ENCODE measurements around the gene RFT1.

Gene RFT1

GRCh38 chr3:53160660-53161449, 30.6 kb upstream of the RFT1 start, which contains the start of gene PRKCD:
Gene PRKCD, plus strand, starts transcription at chr3:53161209. Its CDS starts 17,214 bp downstream, at chr3:53178423.
- Histone ChIP-seq H3K14ac (ENCODE audit: low read length) (peak within 1 kb of the TSS; percentile 46), H3K9ac (ENCODE audit: low read length) (peak within 1 kb of the TSS; percentile 10), H3K4me3 (ENCODE audit: low read depth, low read length) (peak within 1 kb of the TSS; percentile 73), H3K79me1 (ENCODE audit: low read length) (peaks cover 6% of the 10 kb centered on the region), H2AK5ac (ENCODE audit: low read length) (no peak within 1 kb of the TSS), H3K36me3 (ENCODE audit: control insufficient read depth in 1 of 2, insufficient read depth in 2 of 2, low read length in 2 of 2) (no peaks in the 10 kb centered on the region), H2BK120ac (ENCODE audit: insufficient read depth, low read length, poor library complexity) (no peak within 1 kb of the TSS), H3K18ac (ENCODE audit: low read length) (peak within 1 kb of the TSS; percentile 64), H3K4me1 (ENCODE audit: control insufficient read depth in 1 of 2, insufficient read depth in 2 of 2, low read length in 2 of 2) (peaks cover 2 to 10% of the 10 kb centered on the region in 2 experiments), H2AFZ (ENCODE audit: insufficient read depth, low read length, poor library complexity) (peak within 1 kb of the TSS; percentile 48), H4K91ac (ENCODE audit: low read depth, low read length) (peak within 1 kb of the TSS; percentile 33), H3K27ac (ENCODE audit: low read depth, low read length) (no peak within 1 kb of the TSS), H3K9me3 (ENCODE audit: insufficient read depth, low read depth, low read length) (peaks cover 3% of the 10 kb centered on the region), H2BK5ac (ENCODE audit: low read depth, low read length, poor library complexity) (no peak within 1 kb of the TSS), H3K27me3 (ENCODE audit: insufficient read depth, low read length) (peaks cover 8% of the 10 kb centered on the region), H4K8ac (ENCODE audit: low read depth, low read length) (peak within 1 kb of the TSS; percentile 60), H3K4ac (ENCODE audit: low read depth, low read length) (peak within 1 kb of the TSS; percentile 17), H3K79me2 (ENCODE audit: control insufficient read depth, insufficient read depth, low read length, poor library complexity) (peaks cover 5% of the 10 kb centered on the region), H4K12ac (ENCODE audit: low read depth, low read length) (peak within 1 kb of the TSS; percentile 32), H3K4me2 (ENCODE audit: low read length) (peak within 1 kb of the TSS; percentile 91), H3K23ac (ENCODE audit: low read length) (no peak within 1 kb of the TSS), H2BK12ac (ENCODE audit: low read length) (no peak within 1 kb of the TSS)
- WGBS (ENCODE audit: extremely low coverage, insufficient coverage, insufficient read length) = no CpG with 5 or more reads among the region's 88 CpGs
- DNase-seq = peak; percentile 61 to 74

DNA sequence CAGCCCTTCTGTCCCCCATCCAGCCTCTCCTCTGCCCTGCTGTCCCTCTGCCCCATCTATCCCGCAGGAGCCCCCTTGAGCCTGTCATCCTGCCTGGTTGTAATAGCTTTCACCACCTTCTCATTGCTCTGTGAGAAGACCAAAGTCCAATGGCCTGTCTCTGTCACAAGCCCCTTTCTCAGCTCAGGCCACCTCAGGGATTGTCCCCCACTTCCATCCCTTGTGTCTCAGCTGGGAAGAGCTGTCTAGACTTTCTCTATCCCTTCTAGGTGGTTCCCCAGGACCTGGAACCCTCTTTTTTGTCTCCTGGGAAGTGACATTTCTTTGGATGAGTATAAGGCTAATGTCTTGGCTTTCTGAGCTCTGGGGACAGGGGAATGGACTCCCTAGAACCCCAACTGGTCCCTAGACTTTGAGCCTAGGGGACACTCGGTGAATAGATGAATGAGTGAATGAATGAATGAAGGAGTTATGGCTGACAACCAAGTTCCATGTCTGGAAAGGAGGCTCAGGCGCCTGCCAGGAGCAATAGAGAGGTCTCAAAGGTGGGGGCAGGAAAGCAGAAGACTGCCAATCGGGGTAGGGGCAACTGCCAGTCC, 29.9 kb upstream of the RFT1 start:
- Histone ChIP-seq H3K4me3 (ENCODE audit: low read depth, low read length) (peak overlapping the region; percentile 3), H3K36me3 (ENCODE audit: control insufficient read depth in 1 of 2, insufficient read depth in 2 of 2, low read length in 2 of 2) (no peaks in the 10 kb centered on the region), H3K14ac (ENCODE audit: low read length) (no peak overlapping the region), H2BK120ac (ENCODE audit: insufficient read depth, low read length, poor library complexity) (no peak overlapping the region), H2BK5ac (ENCODE audit: low read depth, low read length, poor library complexity) (no peak overlapping the region), H4K91ac (ENCODE audit: low read depth, low read length) (no peak overlapping the region), H4K12ac (ENCODE audit: low read depth, low read length) (no peak overlapping the region), H2AK5ac (ENCODE audit: low read length) (no peak overlapping the region), H2AFZ (ENCODE audit: insufficient read depth, low read length, poor library complexity) (peak overlapping the region; percentile 28), H3K4ac (ENCODE audit: low read depth, low read length) (no peak overlapping the region), H3K27ac (ENCODE audit: low read depth, low read length) (no peak overlapping the region), H2BK12ac (ENCODE audit: low read length) (no peak overlapping the region), H3K18ac (ENCODE audit: low read length) (no peak overlapping the region), H3K9ac (ENCODE audit: low read length) (no peak overlapping the region), H3K4me2 (ENCODE audit: low read length) (peak overlapping the region; percentile 89), H3K27me3 (ENCODE audit: insufficient read depth, low read length) (peaks cover 10% of the 10 kb centered on the region), H4K8ac (ENCODE audit: low read depth, low read length) (no peak overlapping the region), H3K79me2 (ENCODE audit: control insufficient read depth, insufficient read depth, low read length, poor library complexity) (peaks cover 5% of the 10 kb centered on the region), H3K4me1 (ENCODE audit: control insufficient read depth in 1 of 2, insufficient read depth in 2 of 2, low read length in 2 of 2) (peaks cover 2 to 10% of the 10 kb centered on the region in 2 experiments), H3K23ac (ENCODE audit: low read length) (no peak overlapping the region), H3K9me3 (ENCODE audit: insufficient read depth, low read depth, low read length) (peaks cover 3% of the 10 kb centered on the region), H3K79me1 (ENCODE audit: low read length) (peaks cover 6% of the 10 kb centered on the region)
- DNase-seq = no peak
- no CpG with 5 or more reads among the region's 4 CpGs for WGBS (ENCODE audit: extremely low coverage, insufficient coverage, insufficient read length)

GRCh38 chr3:53159156-53160060, 29.2 kb upstream of the RFT1 start:
- no peak overlapping the region for H2BK12ac ChIP-seq (ENCODE audit: low read length)
- H3K4ac ChIP-seq (ENCODE audit: low read depth, low read length) = no peak overlapping the region
- peaks cover 10% of the 10 kb centered on the region for H3K27me3 ChIP-seq (ENCODE audit: insufficient read depth, low read length)
- no peak for DNase-seq
- no peak overlapping the region for H3K27ac ChIP-seq (ENCODE audit: low read depth, low read length)
- no peak overlapping the region for H4K8ac ChIP-seq (ENCODE audit: low read depth, low read length)
- H2BK120ac ChIP-seq (ENCODE audit: insufficient read depth, low read length, poor library complexity) = no peak overlapping the region
- no peaks in the 10 kb centered on the region for H3K36me3 ChIP-seq (ENCODE audit: control insufficient read depth in 1 of 2, insufficient read depth in 2 of 2, low read length in 2 of 2)
- no peak overlapping the region for H3K18ac ChIP-seq (ENCODE audit: low read length)
- H2AFZ ChIP-seq (ENCODE audit: insufficient read depth, low read length, poor library complexity) = no peak overlapping the region
- no peak overlapping the region for H3K23ac ChIP-seq (ENCODE audit: low read length)
- H4K12ac ChIP-seq (ENCODE audit: low read depth, low read length) = no peak overlapping the region
- no peak overlapping the region for H2BK5ac ChIP-seq (ENCODE audit: low read depth, low read length, poor library complexity)
- peaks cover 5% of the 10 kb centered on the region for H3K79me2 ChIP-seq (ENCODE audit: control insufficient read depth, insufficient read depth, low read length, poor library complexity)
- H2AK5ac ChIP-seq (ENCODE audit: low read length) = no peak overlapping the region
- H3K4me2 ChIP-seq (ENCODE audit: low read length) = no peak overlapping the region
- H3K9me3 ChIP-seq (ENCODE audit: insufficient read depth, low read depth, low read length) = peaks cover 3% of the 10 kb centered on the region
- peaks cover 6% of the 10 kb centered on the region for H3K79me1 ChIP-seq (ENCODE audit: low read length)
- H3K9ac ChIP-seq (ENCODE audit: low read length) = no peak overlapping the region
- H3K4me3 ChIP-seq (ENCODE audit: low read depth, low read length) = no peak overlapping the region
- H4K91ac ChIP-seq (ENCODE audit: low read depth, low read length) = no peak overlapping the region
- no peak overlapping the region for H3K14ac ChIP-seq (ENCODE audit: low read length)
- no CpG with 5 or more reads among the region's 9 CpGs for WGBS (ENCODE audit: extremely low coverage, insufficient coverage, insufficient read length)
- peaks cover 2 to 10% of the 10 kb centered on the region in 2 experiments for H3K4me1 ChIP-seq (ENCODE audit: control insufficient read depth in 1 of 2, insufficient read depth in 2 of 2, low read length in 2 of 2)

GRCh38 chr3:53158765-53159155, 28.5 kb upstream of the RFT1 start:
- peaks cover 2 to 10% of the 10 kb centered on the region in 2 experiments for H3K4me1 ChIP-seq (ENCODE audit: control insufficient read depth in 1 of 2, insufficient read depth in 2 of 2, low read length in 2 of 2)
- no peak overlapping the region for H4K8ac ChIP-seq (ENCODE audit: low read depth, low read length)
- H4K12ac ChIP-seq (ENCODE audit: low read depth, low read length) = no peak overlapping the region
- peaks cover 6% of the 10 kb centered on the region for H3K79me1 ChIP-seq (ENCODE audit: low read length)
- no peak overlapping the region for H2BK5ac ChIP-seq (ENCODE audit: low read depth, low read length, poor library complexity)
- H3K9ac ChIP-seq (ENCODE audit: low read length) = no peak overlapping the region
- no peak overlapping the region for H2BK120ac ChIP-seq (ENCODE audit: insufficient read depth, low read length, poor library complexity)
- peaks cover 5% of the 10 kb centered on the region for H3K79me2 ChIP-seq (ENCODE audit: control insufficient read depth, insufficient read depth, low read length, poor library complexity)
- H4K91ac ChIP-seq (ENCODE audit: low read depth, low read length) = no peak overlapping the region
- no peak overlapping the region for H2AFZ ChIP-seq (ENCODE audit: insufficient read depth, low read length, poor library complexity)
- peak overlapping the region; percentile 10 for H3K4me3 ChIP-seq (ENCODE audit: low read depth, low read length)
- H3K23ac ChIP-seq (ENCODE audit: low read length) = no peak overlapping the region
- H3K27me3 ChIP-seq (ENCODE audit: insufficient read depth, low read length) = peaks cover 10% of the 10 kb centered on the region
- H3K9me3 ChIP-seq (ENCODE audit: insufficient read depth, low read depth, low read length) = peaks cover 3% of the 10 kb centered on the region
- no peak overlapping the region for H3K27ac ChIP-seq (ENCODE audit: low read depth, low read length)
- no peak overlapping the region for H3K4ac ChIP-seq (ENCODE audit: low read depth, low read length)
- no peak overlapping the region for H2BK12ac ChIP-seq (ENCODE audit: low read length)
- H3K36me3 ChIP-seq (ENCODE audit: control insufficient read depth in 1 of 2, insufficient read depth in 2 of 2, low read length in 2 of 2) = no peaks in the 10 kb centered on the region
- H3K18ac ChIP-seq (ENCODE audit: low read length) = no peak overlapping the region
- H3K4me2 ChIP-seq (ENCODE audit: low read length) = no peak overlapping the region
- no peak for DNase-seq
- no peak overlapping the region for H2AK5ac ChIP-seq (ENCODE audit: low read length)
- H3K14ac ChIP-seq (ENCODE audit: low read length) = no peak overlapping the region
- no CpG with 5 or more reads among the region's 2 CpGs for WGBS (ENCODE audit: extremely low coverage, insufficient coverage, insufficient read length)
